NCI-H1930 (cell line): ENCODE data around the gene CUX1.

Experiments
- DNase-seq, 2 experiments: peaks; one replicate each; lab custom pipeline; 2025; lab: John Stamatoyannopoulos, UW

CUX1 gene

DNA sequence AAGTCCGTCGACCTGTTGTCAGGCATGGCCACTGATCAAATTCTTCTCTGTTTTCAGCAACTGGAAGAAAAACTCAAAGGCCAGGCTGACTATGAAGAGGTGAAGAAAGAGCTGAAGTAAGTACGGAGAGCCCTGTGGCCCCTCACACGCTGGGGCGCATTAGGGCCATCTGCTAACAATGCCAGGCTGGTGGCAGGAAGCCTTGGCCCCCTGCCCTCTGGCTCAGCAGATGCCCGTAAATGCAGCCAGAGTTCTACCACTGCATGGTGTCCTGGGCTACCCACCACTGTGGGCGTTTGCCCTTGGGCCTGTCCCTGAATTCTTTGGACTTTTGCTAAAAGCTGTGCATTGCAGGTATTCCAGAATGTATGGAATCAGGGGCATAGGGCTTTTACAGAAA is 372.3 kb downstream of the CUX1 start:
- DNase-seq, result no peak

DNA sequence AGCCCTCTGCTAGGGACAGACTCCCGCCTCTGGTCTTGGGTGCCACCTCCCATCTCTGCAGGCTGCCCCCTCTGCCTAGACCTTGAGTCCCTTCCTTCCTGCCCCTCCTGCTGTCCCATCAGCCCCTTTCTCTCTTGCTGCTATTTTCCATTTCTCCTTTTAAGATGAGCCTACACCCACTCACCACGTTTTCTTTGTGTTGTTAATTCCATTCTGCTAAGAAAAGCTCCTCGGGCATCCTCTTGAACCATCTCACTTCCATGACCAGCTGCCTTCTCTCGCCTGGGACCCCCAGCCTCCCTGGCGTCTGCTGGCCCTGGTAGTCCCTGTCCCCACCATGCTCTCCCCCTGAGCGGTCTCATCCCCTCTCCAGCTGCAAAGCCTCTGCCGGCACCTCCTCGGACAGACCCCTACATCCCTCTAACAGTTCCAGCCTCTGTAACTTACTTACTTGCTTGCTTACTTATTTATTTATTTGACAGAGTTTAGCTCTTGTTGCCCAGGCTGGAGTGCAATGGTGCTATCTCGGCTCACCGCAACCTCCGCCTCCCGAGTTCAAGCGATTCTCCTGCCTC is 373.4 kb downstream of the CUX1 start:
- DNase-seq, result no peak

DNA sequence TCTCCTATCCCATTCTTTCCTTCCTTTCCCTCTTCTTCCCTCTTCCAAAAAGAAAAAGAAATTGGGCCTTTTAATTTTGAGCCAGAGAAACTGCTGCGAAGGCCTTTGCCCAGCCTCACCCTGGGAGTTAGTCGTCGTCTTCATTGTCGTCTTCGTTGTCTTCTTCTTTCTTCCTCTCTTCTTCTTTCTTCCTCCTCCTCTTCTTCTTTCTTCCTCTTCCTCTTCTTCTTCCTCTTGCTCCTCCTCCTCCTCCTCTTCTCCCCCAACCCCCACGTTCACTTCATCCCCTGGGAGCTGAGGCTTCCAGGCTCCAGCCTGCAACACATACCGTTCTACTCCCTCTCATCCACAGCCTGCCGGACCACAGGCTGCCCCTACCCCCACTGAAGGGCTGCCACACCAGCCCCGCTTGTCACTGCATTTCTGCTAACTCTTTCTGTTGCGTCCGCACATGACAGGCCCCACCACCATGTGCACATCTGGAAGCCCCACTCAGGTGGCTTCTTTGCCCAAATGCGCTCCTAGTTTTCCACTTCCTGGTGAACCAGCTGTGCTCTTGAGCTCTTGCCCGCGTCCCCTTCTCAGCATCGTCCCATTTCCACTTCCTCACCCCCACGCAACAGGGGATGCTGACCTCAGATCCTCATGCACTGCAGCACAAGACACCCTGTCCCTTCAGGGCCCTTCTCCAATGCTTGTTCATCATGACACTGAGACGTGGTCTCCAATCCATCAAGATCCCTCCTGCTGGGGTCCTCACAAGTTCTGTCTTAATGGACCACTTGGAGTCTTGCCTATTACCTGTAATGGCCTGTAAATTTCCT is 374.3 kb downstream of the CUX1 start:
- DNase-seq, result no peak

DNA sequence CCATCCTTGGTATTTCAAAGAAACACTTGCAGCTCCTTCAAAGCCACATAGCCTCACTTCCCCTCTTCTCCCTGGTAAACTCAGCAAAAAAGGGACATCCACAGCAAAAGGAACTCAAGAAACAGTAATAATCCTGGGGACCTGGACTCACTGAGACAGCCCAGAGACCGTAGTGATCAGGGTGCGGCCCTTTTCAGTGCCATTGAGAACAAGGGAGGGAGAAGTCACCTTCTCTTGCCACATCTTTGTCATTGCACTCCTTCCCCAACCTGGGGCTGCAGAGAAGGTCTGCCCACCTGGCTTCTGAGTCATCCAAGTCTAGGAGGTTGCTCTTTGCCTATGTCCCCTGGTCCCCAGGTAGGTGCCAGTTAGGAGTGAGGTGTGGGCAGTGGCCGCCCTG is 375.4 kb downstream of the CUX1 start:
- DNase-seq, result no peak

DNA sequence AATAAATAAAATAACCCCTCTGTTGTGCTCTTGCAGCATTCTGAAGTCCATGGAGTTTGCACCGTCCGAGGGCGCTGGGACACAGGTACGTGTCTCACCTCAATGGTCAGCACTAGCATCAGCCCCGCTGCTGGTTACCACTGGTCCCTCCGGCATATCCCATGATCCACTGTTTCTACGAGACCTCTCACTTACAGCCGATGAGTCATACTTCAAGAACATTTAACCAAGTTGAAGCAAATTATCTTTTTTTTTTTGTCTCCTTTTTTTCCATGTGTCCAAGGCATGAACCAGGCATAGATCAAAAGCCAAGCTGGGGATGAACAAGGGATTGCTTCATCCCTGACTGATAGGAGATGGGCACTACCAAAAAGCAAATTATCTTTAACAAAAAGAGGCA is 376.4 kb downstream of the CUX1 start:
- no peak for DNase-seq

DNA sequence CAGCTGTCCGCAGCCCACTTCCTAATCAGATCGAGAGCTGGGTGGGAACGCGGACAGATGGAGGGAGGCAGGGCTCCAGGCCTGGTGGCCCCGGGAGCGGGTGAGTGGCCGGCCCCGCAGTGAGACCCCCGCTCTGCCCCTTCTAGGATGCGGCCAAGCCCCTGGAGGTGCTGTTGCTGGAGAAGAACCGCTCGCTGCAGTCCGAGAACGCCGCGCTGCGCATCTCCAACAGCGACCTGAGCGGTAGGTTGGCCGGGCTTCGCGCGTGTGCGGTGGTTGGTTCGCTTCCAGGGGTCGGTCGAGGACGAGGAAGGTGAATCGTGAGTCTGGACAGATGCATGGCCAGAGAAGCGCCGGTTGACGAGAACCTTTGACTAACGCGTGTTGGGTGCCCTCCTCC is 377.9 kb downstream of the CUX1 start:
- no peak for DNase-seq

DNA sequence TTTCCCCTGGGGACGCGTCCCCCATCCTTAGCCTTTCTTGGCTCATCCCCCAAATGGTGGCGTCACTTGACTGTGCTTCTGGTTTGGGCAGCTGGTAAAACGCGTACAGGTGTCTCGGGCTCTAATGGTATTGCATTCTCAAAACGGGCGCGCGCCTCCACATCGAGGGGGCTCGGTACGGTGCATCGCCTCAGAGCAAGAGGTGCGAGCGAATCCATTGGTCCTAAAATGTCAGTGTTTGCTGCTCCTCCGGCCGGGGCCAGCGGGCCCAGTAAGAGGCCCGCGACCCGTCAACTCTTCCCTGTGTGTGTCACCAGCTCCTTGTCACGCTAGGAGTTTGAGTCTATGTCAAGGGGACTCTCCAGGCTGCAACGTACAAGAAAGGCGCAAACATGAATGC is 378.6 kb downstream of the CUX1 start:
- DNase-seq, result no peak

DNA sequence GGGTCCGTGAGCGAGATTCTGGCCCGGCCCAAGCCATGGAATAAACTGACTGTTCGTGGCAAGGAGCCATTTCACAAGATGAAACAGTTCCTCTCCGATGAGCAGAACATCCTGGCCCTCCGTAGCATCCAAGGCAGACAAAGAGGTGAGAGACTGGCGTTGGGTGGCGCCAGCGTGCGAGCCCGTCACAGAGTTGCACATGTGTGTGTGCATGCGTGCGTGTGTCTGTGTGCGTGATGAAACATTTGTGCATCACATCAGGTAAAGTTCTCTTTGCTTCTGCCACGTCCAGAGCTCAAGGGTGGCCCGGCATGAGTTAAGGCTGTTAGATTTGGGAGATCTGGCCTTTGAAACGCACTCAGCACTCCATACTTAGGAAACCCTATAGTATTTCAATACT is 379.7 kb downstream of the CUX1 start:
- DNase-seq, result no peak

DNA sequence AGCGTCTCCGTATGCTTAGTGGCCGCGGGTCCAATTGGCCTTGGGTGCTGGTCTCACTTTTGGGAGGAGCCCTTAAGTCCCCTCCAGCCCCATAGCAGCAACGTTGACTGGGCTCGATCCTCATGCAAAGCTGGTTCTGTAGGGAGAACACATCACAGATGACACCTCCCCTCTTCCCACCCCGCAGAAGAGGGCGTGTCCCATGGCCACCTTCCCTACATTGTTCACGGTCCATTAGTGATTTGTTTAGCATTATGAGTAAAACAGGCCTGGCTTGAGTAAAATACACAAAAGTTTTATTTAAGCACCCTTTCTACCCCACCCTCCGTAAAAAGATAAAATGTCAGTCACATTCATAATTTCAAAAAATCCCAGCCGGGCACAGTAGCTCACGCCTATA is 380.2 kb downstream of the CUX1 start:
- no peak for DNase-seq

DNA sequence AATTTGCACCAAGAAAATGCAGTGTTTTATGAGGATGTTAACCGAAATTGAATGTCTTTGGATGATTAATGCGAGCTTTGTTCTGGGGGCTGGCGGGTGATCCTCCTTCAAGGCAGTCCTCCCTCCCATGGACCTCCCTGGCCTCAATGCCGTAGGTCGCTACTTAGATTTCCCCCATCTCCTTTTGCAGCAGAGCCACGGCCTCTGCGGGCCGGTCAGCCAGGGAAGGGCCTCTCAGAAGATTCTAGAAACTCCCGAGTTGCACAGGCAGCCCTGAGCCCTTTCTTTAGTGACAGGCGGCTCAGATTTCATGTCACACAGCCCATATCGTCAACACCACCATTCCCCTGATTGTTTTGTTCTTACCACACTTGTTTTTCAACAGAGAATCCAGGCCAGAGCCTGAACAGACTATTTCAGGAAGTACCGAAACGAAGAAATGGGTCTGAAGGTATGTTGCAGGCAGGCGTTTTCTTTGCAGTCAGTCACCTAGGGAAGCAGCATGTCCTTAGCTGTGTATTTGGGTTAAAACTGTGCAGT is 381.1 kb downstream of the CUX1 start:
- DNase-seq, result no peak

DNA sequence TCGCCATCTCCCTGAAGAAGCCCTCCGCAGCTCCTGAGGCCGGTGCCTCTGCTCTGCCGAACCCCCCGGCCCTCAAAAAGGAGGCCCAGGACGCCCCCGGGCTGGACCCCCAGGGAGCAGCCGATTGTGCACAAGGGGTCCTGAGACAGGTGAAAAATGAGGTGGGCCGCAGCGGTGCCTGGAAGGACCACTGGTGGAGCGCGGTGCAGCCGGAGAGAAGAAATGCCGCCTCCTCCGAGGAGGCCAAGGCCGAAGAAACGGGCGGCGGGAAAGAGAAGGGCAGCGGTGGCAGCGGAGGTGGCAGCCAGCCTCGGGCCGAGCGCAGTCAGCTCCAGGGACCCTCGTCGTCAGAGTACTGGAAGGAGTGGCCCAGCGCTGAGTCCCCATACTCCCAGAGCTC is 384.1 kb downstream of the CUX1 start:
- no peak for DNase-seq

DNA sequence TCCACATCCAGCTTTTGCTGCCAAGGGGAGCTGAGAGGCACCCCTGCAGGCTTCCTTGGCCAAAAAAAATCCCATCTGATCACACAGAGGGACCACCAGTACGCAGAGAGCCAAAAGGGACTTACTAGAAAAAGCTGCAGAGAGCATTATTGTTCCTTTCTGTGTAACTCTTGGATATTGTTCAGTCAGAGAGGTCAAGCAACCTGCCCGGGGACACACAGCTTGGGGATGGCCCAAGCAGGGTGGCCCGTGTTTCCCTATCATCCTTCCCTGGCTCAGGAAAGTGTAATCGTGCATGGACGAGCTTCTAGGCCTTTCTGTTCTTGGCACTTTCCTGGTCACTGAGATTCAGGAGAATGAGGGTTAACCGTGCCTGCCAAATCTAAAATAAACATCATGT is 385.1 kb downstream of the CUX1 start:
- no peak for DNase-seq

DNA sequence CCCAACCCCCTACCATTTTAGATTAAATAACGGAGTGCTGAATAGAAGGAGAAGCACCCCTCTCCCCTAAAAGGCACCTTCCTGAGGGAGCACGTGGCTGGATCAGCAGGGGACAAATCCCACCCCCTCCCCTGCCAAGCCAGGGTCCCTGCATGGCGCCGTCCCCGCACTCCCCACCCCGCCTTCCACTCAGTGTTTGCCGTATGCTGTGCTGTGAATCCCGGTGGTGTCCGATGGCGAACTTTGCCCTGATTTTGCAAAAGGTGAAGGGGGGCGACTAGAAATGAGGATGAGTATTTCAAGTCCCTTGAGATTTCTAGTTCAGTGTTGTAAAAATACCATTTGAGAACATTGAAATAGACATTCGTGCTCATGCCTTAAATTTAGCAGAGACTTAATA is 385.8 kb downstream of the CUX1 start:
- DNase-seq, result no peak

DNA sequence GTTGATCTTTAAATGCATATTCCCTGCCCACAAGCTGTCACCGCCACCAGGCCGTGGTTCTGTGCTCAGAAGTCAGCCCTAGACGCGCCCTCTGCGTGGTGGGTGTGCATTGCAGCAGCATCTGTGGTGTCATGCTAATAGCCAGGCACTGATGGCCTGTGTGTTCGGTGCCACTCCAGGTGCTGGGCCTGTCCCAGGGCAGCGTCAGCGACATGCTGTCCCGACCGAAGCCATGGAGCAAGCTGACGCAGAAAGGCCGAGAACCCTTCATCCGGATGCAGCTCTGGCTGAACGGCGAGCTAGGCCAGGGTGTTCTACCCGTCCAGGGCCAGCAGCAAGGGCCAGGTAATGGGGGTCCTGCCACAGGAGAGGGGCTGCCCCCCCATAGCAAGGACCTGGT is 386.8 kb downstream of the CUX1 start:
- no peak for DNase-seq

DNA sequence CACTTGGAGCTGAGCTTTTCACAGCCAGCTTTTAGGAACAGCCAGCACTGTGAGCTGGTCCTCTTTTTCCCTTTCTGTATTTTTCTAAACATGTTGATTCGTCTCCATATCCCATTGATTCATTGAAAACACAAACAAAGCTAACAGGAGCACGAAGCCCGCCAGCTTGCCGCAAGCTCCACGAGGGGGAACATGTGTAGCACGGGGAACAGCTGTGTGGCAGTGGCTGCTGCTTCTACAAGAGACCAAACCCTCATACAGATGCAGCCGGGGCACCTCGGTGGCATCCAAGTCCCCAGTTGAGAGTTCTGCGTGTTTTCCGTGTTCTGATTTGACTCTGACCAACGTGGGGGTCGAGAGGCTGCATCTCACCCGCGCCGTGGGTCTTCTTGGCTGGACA is 388.5 kb downstream of the CUX1 start:
- no peak for DNase-seq

DNA sequence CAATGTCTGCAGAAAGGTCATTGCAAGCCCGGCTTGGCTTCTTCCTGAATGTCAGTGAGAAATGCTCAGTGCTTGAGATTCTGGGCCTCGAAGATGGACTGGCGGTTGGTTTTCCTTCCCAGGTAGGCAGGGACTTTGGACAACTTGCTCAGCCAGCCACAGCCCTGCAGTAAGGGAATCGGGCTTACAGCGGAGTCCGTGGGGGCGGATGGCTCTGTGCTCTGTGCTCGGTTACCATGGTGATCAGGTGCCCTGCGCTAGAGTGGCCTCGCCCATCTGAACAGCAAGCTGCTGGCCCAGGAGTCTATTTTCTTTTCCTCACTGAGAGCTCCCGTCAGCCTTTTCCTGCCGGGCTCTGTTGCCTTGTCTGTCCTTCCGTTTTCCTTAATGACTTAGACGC is 391.4 kb downstream of the CUX1 start:
- DNase-seq, result no peak

DNA sequence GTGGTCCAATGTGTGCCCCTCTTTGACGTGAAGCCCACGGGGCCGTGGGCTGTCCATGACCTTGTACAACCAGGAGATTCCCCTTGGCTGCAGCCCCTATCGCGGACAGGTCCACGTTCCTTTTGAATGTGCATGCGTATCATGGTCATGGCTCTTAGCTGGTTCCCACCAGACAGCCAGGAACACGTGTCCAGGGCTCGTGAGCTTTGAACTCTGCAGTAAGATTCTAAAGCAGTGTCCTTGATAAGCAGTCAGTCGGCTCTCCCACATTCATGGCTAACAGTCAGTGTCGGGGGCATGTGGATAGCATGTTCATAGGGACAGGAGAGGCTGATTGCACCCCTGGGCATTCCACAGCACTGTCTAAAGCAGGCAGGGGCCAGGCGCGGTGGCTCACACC is 393.4 kb downstream of the CUX1 start:
- no peak for DNase-seq

DNA sequence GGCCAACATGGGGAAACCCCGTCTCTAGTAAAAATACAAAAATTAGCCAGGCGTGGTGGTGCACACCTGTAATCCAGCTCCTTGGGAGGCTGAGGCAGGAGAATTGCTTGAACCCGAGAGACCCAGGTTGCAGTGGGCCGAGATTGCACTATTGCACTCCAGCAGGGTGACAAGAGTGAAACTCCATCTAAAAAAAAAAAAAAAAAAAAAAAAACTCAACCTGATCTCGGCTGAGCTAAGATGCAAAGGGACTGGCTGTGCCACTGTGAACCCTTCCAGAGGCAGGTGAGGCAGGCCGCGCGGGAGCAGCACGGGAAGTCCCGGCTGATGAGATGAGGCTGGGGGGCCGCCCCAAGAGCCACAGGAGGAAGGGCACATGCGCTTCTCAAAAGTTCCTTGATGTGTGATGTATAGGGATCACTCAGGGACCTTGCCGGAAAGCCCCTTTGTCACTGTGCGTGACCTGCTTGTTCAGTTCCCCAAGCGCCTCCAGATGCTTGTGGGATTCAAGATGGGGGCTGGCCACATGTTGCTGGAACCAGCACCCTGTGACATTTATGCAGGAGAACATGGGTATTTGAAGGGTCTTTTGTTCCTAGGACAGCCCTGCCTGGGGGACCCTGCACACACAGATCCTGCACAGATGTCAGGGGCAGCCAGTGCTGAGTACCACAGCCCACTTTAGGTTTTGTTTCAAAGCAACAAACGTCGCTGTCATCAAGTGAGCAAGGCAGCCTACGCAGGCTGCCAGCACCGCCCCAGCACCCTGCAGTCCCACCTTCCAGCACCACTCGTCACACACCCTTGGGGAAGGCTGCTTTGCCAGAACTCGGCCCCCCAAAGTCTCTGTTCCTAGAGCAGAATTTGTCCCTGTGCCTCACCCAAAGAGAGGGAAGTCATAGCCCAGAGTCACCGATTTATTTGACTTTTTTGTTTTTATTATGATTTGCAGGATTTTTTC is 394.4 kb downstream of the CUX1 start:
- DNase-seq, result no peak

DNA sequence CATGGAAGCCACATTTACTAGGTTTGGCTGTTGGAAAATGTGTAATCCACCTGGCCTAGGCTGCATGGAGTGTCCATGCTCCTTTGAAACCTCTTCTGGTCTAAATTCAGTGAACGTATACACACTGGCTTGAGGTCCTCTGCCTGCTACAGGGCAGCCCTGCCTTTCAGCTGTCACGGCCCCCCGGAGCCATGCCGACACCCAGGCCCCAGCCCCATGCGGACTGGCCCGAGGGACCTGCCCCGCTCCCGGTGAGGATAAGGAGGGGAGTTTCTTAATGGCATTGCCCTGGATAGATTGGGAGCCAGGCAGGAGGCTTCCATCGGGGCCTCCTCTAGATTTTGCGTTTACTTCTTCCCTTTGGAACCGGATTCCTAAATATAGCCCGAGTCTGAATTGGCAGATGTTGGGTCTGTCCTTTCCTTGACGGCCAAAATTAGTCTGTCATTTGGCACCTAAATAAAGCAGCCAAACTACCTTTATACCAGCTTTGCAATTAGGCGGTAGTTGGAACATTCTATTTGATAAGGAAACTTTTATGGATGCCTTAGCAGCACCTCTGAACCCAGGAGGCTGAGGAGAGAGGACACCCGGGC is 397.1 kb downstream of the CUX1 start:
- no peak for DNase-seq

DNA sequence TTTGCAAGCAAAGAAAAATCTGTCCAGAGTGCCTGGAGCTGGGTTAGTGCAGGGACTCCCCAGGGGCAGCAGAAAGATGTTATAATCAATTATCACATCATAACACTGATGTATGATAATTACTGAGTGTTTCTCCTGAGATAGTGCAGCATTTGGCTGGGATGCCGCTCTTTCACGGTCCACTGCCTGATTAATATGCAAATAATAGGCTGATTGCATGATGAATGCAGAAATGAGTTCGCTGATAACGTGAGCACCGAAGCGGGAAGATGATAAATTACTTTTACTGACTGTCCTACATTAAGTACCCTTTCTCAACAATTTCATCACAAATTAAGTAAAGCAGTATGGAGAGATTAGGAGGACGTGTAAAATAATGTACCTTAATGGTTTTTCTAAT is 397.8 kb downstream of the CUX1 start:
- no peak for DNase-seq

DNA sequence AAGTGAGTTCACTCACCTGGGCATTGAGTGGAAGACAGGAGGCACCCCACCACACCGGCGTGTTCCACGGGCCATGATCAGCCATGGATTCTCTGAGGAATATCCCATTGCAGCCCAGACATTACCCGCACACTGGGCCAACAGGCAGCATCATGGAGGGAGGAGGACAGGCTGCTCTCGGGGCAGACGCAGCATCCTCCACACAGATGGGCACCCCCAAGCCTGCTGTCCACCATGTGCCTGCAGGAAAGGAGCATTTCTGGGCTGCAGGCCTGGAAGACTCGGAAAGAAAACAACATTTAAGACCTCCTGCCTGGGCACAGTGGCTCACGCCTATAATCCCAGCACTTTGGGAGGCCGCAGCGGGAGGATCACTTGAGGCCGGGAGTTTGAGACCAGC is 398.3 kb downstream of the CUX1 start:
- DNase-seq, result no peak
